Stimulated activated CD4-positive, alpha-beta T cell treated with anti-CD3 and anti-CD28 coated beads, Interleukin-15, amount 100 ng/mL, for 48 hours (primary cell): ENCODE results near the gene LZTFL1.

Experiments
- DNase-seq, 2 donors: peaks; one replicate each; pipeline ENCODE4 v3.0.0-alpha.2; 2020; ENCODE audit warnings: low read depth in 2 of 2

The LZTFL1 gene

GRCh38 chr3:45785605-45786150, 56.2 kb downstream of the LZTFL1 start:
- no peak for DNase-seq

GRCh38 chr3:45783667-45784066, 58.3 kb downstream of the LZTFL1 start:
- DNase-seq, result no peak

- no peak for DNase-seq
These were observed 59.5 kb downstream of the LZTFL1 start for GRCh38 chr3:45782381-45782780.

GRCh38 chr3:45781841-45782240, 60.1 kb downstream of the LZTFL1 start:
- DNase-seq, result no peak

- DNase-seq, result no peak
These were observed 60.6 kb downstream of the LZTFL1 start for GRCh38 chr3:45781271-45781670.

- no peak for DNase-seq
These were observed 61.9 kb downstream of the LZTFL1 start for GRCh38 chr3:45779746-45780735.

GRCh38 chr3:45778761-45779201, 63.1 kb downstream of the LZTFL1 start:
- DNase-seq, result no peak

- DNase-seq, result no peak
These were observed 64.1 kb downstream of the LZTFL1 start for GRCh38 chr3:45777746-45778386.

GRCh38 chr3:45777111-45777745, 64.7 kb downstream of the LZTFL1 start:
- no peak for DNase-seq

- no peak for DNase-seq
These were observed 65.3 kb downstream of the LZTFL1 start for GRCh38 chr3:45776611-45777010.

GRCh38 chr3:45776301-45776595, 65.7 kb downstream of the LZTFL1 start:
- no peak for DNase-seq

GRCh38 chr3:45775571-45776300, 66.2 kb downstream of the LZTFL1 start:
- no peak for DNase-seq

GRCh38 chr3:45774581-45775521, 67.1 kb downstream of the LZTFL1 start:
- DNase-seq, result no peak

GRCh38 chr3:45773714-45774449, 68.0 kb downstream of the LZTFL1 start:
- no peak for DNase-seq
